ENCODE measurements around the gene ADGRB3.

ADGRB3 gene

DNA sequence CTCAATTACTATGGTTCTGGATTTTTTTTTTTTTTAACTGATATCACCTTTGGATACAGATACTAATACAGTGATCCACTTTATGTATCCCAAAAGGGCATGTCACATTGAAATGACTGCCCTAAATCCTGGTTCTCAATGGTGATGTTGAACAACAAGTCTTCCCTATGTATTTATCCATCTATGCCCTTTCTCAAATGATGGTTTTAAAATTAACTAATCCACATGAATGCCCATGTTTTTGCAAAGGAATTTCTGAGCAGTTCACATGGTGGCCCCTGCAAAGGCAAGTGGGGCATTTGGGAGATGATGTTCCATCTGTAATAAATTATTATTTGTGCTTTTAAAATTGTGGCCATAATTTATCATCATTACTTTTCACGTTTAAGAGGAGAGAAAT, 2.7 kb downstream of the ADGRB3 start:
- DNase-seq (ENCODE audit: extremely low read depth, low read depth), result no peak
- no peak overlapping the region for H3K4me3 ChIP-seq (replicated peaks; ENCODE audit: low read depth, low read length)
- TF ChIP-seq, protein P1, sequence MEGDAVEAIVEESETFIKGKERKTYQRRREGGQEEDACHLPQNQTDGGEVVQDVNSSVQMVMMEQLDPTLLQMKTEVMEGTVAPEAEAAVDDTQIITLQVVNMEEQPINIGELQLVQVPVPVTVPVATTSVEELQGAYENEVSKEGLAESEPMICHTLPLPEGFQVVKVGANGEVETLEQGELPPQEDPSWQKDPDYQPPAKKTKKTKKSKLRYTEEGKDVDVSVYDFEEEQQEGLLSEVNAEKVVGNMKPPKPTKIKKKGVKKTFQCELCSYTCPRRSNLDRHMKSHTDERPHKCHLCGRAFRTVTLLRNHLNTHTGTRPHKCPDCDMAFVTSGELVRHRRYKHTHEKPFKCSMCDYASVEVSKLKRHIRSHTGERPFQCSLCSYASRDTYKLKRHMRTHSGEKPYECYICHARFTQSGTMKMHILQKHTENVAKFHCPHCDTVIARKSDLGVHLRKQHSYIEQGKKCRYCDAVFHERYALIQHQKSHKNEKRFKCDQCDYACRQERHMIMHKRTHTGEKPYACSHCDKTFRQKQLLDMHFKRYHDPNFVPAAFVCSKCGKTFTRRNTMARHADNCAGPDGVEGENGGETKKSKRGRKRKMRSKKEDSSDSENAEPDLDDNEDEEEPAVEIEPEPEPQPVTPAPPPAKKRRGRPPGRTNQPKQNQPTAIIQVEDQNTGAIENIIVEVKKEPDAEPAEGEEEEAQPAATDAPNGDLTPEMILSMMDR (IDR thresholded peaks at IDR 0.05; ENCODE audit: low read depth, low read length, missing control alignments), result no peak

- no peak for DNase-seq (ENCODE audit: extremely low read depth, low read depth)
- H3K4me3 ChIP-seq (replicated peaks; ENCODE audit: low read depth, low read length), result no peak overlapping the region
- TF ChIP-seq, protein P1 (IDR thresholded peaks at IDR 0.05; ENCODE audit: low read depth, low read length, missing control alignments), result peak; percentile 55
These were observed 3.3 kb downstream of the ADGRB3 start for GRCh38 chr6:68638230-68638900.

DNA sequence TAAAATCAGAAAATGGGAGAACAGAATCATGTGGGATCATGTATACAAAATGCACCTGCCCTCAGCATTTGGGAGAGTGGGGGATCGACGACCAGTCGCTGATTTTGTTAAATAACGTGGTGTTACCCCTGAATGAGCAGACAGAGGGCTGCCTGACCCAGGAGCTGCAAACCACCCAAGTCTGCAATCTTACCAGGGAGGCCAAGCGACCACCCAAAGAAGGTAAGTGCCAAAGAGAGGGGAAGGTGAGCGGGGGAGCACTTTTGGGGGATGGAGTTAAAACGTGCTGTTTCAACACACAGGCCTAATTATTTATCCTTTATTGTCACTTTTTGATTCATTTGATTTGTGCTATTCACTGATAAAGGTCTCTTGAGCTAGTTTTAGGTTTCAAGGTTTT, 4.1 kb downstream of the ADGRB3 start:
- no peak overlapping the region for H3K4me3 ChIP-seq (replicated peaks; ENCODE audit: low read depth, low read length)
- TF ChIP-seq, protein P1 (IDR thresholded peaks at IDR 0.05; ENCODE audit: low read depth, low read length, missing control alignments), result no peak
- DNase-seq (ENCODE audit: extremely low read depth, low read depth), result no peak

GRCh38 chr6:68639826-68640490, 4.9 kb downstream of the ADGRB3 start:
- TF ChIP-seq, protein P1 (IDR thresholded peaks at IDR 0.05; ENCODE audit: low read depth, low read length, missing control alignments), result no peak
- DNase-seq (ENCODE audit: extremely low read depth, low read depth), result no peak
- H3K4me3 ChIP-seq (replicated peaks; ENCODE audit: low read depth, low read length), result no peak overlapping the region

DNA sequence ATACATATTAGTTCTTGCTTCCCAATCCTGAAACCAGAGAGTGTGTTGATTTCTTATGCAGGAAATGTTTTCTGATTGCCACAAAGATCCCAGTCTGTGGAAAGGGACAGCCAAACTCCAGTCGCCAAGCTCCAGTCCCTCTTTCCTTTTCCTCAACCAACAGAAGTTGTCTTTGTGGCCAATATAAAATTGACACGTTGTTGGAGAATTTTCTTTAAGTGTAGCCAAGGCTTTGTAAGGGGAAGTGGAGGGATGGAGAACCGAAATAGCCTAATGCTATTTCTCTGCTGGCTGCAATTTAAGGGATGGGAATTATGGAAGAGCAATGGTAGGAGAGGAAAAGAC, 5.4 kb downstream of the ADGRB3 start:
- TF ChIP-seq, protein P1 (IDR thresholded peaks at IDR 0.05; ENCODE audit: low read depth, low read length, missing control alignments), result no peak
- no peak for DNase-seq (ENCODE audit: extremely low read depth, low read depth)
- H3K4me3 ChIP-seq (replicated peaks; ENCODE audit: low read depth, low read length), result no peak overlapping the region

GRCh38 chr6:68641172-68641571, 6.1 kb downstream of the ADGRB3 start:
- no peak for DNase-seq (ENCODE audit: extremely low read depth, low read depth)
- H3K4me3 ChIP-seq (replicated peaks; ENCODE audit: low read depth, low read length), result no peak overlapping the region
- TF ChIP-seq, protein P1 (IDR thresholded peaks at IDR 0.05; ENCODE audit: low read depth, low read length, missing control alignments), result no peak
